GM18517 (cell line): Measurements from ENCODE around the gene DPY30.
A peak's percentile ranks its signal among the peaks of the same experiment; 100 is the strongest.

Experiments used
- ATAC-seq: cut with Tn5 transposase; IDR thresholded peaks from one replicate; pipeline ENCODE4 v1.9.1; 2021; ENCODE audit warnings: mild to moderate bottlenecking, moderate library complexity; ENCODE audit not compliant: unreplicated experiment

DPY30 gene

GRCh38 chr2:32010280-32010669 is 29.3 kb downstream of the DPY30 start:
- ATAC-seq: peak; percentile 35

DNA sequence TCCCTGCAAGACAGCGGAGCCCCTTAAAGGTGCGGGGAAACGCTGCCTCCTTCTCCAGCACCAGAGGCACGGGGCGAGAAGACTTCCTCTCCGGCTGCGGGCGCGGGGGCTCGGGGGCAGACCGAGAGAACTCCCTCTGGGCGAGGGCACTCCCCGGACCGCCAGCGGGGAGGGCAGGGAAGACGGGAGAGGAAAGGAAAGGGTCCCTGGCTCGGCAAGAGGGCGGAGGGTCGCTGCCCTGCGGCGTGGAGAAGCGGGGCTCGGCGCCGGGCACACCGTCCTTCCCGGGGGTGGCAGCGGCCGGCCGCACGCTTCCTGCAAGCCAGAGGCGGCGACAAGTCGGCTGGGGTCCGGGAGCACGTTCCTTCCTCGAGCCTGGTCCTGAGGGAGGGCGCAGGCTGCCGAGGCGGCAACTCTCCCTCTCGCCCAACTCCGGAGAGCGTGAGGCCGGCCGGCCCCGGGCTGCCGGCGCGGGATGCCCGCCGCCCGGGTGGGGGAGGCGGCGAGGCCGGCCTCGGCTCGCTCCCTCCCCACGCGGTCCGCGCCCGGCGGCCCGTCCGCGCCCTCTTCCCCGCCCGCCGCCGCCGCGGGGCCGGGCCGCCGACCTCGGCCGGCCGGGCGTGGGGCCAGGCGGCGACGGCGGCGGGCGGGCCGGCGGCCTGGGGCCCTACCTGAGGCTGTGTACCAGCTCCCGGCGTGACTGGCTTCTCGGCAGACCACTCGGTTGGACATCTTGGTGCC is 29.9 kb downstream of the DPY30 start:
- peak; percentile 9 for ATAC-seq

GRCh38 chr2:32008805-32009515 is 30.6 kb downstream of the DPY30 start:
- no peak for ATAC-seq

DNA sequence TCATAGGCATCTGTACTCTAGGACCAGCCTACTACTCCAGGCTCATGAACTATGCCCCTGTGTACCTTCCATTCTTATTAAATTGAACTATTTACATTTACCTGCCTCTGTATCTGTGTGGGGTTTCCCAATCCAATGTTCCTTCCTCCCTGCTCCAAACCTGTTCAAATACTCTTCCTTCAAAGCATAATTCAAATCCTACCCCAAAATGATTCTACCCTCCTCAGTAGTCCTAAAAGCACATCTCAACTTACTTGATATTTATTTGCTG is 32.5 kb downstream of the DPY30 start:
- ATAC-seq: no peak

DNA sequence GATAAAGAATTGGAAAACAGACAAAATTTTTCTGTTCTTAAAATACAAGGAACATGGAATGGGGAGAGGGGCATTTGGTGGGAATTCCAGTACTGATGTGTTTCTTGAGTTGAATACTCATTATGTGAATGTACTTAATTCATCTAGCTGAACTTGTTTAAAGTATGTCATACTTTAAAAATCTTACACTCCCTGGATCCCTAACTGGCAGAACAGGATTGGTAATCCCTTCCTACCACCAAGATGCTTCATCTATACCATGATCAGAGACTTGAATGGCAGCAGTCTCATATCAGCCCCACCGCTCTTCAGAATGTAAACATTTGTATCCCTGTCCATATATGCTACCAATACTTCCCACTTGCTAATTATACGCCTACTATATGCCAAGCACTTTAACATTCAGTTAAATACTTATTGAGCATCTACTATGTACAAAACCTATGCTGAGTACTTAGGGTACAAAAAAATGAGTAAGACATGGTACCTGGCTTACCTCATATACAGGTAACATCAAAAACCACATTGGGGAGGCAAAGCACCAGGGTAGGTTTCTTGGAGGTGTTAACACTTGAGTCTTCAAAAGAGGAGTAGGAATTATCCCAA is 34.1 kb downstream of the DPY30 start:
- ATAC-seq: no peak

DNA sequence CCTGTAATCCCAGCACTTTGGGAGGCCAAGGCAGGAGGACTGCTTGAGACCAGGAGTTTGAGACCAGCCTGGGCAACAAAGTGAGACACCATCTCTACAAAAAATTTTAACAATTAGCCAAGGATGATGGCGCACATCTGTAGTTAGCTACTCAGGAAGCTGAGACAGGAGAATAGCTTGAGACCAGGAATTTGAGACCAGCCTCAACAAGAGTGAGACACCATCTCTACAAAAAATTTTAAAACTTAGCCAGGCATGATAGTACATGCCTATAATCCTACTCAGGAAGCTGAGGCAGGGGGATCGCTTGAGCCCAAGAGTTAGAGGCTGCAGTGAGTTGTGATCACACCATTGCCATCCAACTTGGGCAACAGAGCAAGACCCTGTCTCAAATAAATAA is 35.8 kb downstream of the DPY30 start:
- no peak for ATAC-seq

- no peak for ATAC-seq
These were observed 37.2 kb downstream of the DPY30 start for GRCh38 chr2:32002406-32002805.

GRCh38 chr2:31999438-31999837 is 40.2 kb downstream of the DPY30 start:
- ATAC-seq: no peak

GRCh38 chr2:31998731-31999383 is 40.7 kb downstream of the DPY30 start:
- no peak for ATAC-seq

- no peak for ATAC-seq
These were observed 42.0 kb downstream of the DPY30 start for GRCh38 chr2:31997653-31998052.

DNA sequence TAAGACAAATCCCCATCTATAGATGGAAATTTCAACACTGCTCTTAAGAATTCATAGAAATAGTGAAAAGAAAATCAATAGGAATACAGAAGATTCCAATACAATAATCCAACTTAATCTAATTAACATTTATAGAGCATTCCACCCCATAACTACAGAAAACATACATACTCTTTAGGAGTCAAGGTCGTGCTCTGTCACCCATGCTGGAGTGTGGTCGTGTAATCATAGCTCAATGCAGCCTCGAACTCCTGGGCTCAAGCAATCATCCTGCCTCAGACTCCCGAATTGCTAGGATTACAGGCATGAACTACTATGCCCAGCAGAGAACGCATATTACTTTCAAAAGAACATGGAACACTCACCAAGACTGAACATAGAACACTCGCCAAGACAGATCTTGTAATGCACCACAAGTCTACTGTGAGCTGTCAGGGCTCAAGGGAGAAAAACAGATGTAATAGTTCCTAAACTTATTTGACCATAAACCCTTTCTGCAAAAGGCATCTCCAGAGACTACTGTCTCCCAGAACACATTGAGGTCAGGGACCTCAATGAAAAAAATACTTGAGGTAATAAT is 42.9 kb downstream of the DPY30 start:
- ATAC-seq: no peak

DNA sequence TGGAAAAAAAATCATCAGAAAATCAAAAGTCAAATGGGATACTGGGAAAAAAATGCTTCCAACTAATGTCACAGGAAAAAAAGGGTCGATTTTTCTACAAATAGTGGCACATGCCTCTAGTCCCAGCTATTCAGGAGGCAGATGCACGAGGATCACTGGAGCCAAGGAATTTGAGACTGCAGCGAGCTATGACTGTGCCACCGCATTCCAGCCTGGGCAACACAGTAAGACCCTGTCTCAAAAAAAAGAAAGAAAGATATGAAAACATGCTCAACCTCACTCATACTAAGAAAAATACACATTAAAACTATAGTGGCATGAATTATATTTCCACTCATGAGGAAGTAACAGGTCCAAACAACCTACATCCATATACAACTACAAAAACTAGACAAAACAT is 46.7 kb downstream of the DPY30 start:
- no peak for ATAC-seq

DNA sequence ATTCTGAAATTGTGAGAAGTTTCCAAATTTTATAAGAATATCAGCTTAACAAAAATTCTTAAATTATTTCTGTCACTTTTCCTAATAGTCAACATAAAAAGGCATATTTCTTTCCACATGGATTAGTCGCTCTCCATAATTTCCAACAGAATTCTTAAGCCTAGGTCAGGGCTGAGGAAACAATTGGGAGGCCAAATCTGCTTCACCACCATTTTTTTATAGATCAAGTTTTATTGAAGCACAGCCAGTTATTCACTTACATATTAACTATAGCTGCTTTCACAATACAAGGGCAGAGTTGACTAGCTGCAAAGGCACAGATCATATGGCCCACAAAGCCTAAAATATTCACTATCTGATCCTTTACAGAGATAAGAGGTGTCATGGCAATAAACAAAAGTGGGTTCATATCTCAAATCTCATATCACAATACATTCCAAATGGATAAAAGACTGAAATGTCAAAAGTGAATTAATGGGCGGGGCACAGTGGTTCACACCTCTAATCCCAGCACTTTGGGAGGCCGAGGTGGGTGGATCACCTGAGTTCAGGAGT is 47.5 kb downstream of the DPY30 start:
- ATAC-seq: no peak

DNA sequence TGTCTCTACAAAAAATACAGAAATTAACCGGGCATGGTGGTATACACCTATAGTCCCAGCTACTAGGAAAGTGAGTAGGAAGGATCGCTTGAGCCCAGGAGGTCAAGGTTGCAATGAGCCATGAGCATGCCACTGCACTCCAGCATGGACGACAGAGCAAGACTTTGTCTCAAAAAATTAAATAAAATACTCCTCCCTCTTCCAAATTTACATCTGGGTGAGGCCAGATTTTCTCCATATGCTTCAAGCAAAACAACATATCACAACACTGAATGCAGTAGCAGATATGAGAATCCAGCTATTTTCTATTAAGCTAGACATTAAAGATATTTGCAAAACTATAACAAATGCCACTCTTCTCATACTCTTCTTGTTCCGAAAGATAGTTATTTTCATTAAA is 49.7 kb downstream of the DPY30 start:
- ATAC-seq: no peak

DNA sequence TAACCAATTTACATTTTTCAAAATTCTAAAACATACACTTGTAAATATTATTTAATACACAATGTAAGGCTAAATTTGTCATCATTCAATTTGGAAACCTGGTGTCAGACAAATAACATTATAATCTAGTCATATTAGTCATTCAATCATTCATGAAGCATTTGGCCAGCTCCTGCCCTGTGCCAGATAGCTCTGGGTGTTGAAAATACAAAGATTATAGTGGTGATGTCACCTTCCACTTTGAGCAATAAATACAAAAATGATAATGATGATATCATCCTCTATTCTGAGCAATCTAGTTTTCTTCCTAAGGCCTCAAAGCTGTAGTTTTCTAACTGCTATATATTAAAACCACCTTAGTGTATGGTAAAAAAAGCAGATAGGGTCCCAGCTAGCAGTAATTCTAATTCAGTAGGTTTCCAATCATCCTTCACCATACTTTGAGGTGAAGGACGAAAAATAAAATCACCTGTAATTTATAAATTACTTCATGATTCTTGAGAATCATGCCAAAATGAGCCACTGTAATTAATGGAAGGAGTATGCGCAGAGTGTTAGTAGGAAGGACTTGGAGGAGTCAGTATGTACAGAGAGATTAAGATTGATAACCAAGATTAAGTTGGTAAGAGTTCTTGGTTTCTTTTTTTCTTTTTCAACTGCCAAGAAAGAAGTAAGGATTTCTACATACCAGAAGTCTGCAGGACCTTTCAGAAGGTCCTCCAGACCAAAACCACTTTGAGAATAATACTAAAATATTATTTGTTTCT is 52.0 kb downstream of the DPY30 start:
- ATAC-seq: no peak

DNA sequence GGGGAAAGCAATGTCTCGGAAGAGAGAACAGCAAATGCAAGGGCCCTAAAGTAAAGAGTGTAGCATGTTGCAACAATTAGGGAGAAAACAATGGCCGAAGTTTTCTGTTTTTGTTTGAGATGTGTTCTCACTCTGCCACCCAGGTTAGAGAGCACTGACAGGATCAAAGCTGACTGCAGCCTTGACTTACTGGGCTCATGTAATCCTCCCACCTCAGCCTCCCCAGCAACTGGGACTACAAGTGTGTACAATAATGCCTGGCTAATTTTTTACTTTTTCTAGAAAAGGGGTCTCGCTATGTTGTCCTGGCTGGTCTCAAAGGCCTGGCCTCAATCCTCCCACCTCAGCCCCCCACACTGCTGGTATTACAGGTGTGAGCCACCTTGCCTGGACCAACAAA is 52.7 kb downstream of the DPY30 start:
- ATAC-seq: no peak

DNA sequence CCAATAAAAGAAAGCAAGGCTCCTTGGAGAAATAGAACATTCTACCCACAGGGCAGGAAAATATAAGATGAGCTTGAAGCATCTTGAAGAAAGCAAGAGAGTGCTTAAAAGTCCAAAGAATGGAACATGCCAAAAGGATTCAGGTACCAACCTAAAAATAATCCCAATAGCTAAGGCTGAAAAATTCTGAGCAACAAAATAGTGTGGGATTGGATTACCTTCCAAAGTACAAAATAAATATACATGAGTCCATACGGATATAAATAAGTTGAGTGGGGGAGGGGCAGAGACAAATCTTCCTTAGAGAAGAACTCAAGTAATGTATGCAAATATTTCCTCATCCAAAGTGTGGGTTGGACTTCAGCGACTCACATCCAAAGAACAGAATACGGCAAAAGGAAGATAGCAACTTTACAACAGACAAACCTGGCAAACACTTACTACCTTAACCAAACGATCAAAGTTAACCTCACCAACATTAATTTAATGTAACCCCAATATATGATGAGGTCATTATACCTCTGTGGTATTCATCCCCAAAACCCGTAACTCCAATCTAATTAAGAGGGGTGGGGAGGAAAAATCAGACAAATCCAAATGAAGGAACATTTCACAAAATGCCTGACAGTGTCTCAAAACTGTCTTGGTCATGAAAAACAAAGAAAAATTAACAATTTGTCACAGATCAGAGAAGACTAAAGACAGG is 55.7 kb downstream of the DPY30 start:
- ATAC-seq: no peak

DNA sequence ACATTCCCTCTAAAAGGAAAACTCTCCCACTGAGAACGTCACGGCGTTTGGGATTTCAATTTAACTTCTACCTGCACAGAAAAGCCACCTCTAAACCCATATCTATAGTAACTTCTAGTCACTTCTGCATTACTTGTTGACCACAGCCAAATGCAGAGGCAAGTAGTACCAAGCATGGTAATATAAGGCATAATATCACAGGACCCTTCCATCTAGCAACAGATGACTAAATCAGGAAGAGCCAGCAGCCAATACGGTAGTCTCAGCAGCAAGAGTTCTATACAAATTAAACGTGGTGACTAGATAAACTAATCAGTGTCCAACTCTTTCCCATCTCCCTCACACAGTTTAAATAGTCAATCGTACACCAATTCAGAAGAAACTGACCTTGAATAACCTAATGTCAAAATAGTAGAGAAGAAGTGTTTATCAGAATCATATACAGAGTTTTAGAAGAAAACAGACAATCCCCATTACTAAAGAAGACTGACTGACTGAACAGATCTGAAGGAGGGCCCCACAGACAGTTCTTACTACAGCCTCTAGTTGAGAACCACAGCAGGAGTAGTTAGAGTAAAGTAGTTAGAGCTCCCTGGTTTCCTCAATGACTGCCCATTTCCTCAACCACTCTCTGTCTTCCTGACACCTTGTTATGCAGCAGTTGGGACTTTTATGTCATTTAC is 58.8 kb downstream of the DPY30 start:
- ATAC-seq: peak; percentile 99

DNA sequence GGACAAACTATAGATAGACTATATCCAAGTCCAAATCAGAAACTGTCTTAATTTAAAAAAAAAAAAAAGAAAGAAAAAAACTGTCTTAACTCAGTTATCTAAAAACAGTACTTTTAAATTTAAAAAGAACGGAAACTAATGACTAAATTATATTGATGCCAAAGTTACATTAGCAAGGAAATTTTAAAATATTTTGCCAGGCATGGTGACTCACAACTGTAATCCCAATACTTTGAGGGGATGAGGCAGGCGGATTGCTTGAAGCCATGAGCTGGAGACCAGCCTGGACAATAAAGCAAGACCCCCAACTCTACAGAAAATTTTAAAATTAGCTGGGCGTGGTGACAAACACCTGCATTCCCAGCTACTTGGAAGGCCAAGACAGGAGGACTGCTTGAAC is 59.6 kb downstream of the DPY30 start:
- ATAC-seq: no peak
